HL-60/S4 (cell line): Measurements from ENCODE around the gene TMEM40.

Source experiments
- in situ Hi-C: fragments of 300-500 bp; cut with MboI; formaldehyde crosslinking; loops from 2 replicates; pipeline ENCODE4 v1.14.3; 2022; ENCODE audit warnings: low sequenced_read_pairs

Gene TMEM40

GRCh38 chr3:12752102-12752501, 7.0 kb downstream of the TMEM40 start:
- in situ Hi-C loops = no loop called here

GRCh38 chr3:12751571-12751970, 7.5 kb downstream of the TMEM40 start:
- in situ Hi-C loops = no loop called here

GRCh38 chr3:12750658-12751071, 8.4 kb downstream of the TMEM40 start:
- in situ Hi-C loops = no loop called here

GRCh38 chr3:12750223-12750622, 8.8 kb downstream of the TMEM40 start:
- in situ Hi-C loops = no loop called here

- in situ Hi-C loops = no loop called here
Observed at GRCh38 chr3:12748477-12748876, 10.6 kb downstream of the TMEM40 start.

GRCh38 chr3:12746419-12746818, 12.6 kb downstream of the TMEM40 start:
- in situ Hi-C loops = no loop called here

GRCh38 chr3:12744326-12744725, 14.7 kb downstream of the TMEM40 start:
- in situ Hi-C loops = no loop called here

GRCh38 chr3:12743583-12743982, 15.5 kb downstream of the TMEM40 start:
- in situ Hi-C loops = no loop called here

GRCh38 chr3:12742330-12743107, 16.5 kb downstream of the TMEM40 start:
- in situ Hi-C loops = no loop called here

- in situ Hi-C loops = no loop called here
Observed at GRCh38 chr3:12741209-12741608, 17.9 kb downstream of the TMEM40 start.

- in situ Hi-C loops = no loop called here
Observed at GRCh38 chr3:12737833-12738232, 21.2 kb downstream of the TMEM40 start.

- in situ Hi-C loops = no loop called here
Observed at GRCh38 chr3:12737319-12737718, 21.7 kb downstream of the TMEM40 start.

- in situ Hi-C loops = no loop called here
Observed at GRCh38 chr3:12734960-12735359, 24.1 kb downstream of the TMEM40 start.

GRCh38 chr3:12733566-12733965, 25.5 kb downstream of the TMEM40 start:
- in situ Hi-C loops = no loop called here

- in situ Hi-C loops = no loop called here
Observed at GRCh38 chr3:12730506-12731242, 28.4 kb downstream of the TMEM40 start.

- in situ Hi-C loops = no loop called here
Observed at GRCh38 chr3:12729051-12729651, 29.9 kb downstream of the TMEM40 start.

- in situ Hi-C loops = no loop called here
Observed at GRCh38 chr3:12727937-12728336, 31.1 kb downstream of the TMEM40 start.

GRCh38 chr3:12727481-12727880, 31.6 kb downstream of the TMEM40 start:
- in situ Hi-C loops = no loop called here

GRCh38 chr3:12725436-12725835, 33.6 kb downstream of the TMEM40 start:
- in situ Hi-C loops = no loop called here

- in situ Hi-C loops = loop anchor here (25.0 kb wide), 1 partner anchor 587 kb away; no protein-coding TSS in a partner anchor
Observed at GRCh38 chr3:12724794-12725193, 34.3 kb downstream of the TMEM40 start.

- in situ Hi-C loops = loop anchor here (25.0 kb wide), 1 partner anchor 586 kb away; no protein-coding TSS in a partner anchor
Observed at GRCh38 chr3:12723362-12723761, 35.7 kb downstream of the TMEM40 start.

GRCh38 chr3:12722226-12722625, 36.8 kb downstream of the TMEM40 start:
- in situ Hi-C loops = loop anchor here (25.0 kb wide), 1 partner anchor 585 kb away; no protein-coding TSS in a partner anchor
